Measurements from ENCODE around the gene SMCO4.

SMCO4 gene

GRCh38 chr11:93532806-93533205, 10.4 kb downstream of the SMCO4 start:
- H3K36me3 ChIP-seq: no peaks in the 10 kb centered on the region
- no peaks in the 10 kb centered on the region for H3K27me3 ChIP-seq
- TF ChIP-seq, protein P1, sequence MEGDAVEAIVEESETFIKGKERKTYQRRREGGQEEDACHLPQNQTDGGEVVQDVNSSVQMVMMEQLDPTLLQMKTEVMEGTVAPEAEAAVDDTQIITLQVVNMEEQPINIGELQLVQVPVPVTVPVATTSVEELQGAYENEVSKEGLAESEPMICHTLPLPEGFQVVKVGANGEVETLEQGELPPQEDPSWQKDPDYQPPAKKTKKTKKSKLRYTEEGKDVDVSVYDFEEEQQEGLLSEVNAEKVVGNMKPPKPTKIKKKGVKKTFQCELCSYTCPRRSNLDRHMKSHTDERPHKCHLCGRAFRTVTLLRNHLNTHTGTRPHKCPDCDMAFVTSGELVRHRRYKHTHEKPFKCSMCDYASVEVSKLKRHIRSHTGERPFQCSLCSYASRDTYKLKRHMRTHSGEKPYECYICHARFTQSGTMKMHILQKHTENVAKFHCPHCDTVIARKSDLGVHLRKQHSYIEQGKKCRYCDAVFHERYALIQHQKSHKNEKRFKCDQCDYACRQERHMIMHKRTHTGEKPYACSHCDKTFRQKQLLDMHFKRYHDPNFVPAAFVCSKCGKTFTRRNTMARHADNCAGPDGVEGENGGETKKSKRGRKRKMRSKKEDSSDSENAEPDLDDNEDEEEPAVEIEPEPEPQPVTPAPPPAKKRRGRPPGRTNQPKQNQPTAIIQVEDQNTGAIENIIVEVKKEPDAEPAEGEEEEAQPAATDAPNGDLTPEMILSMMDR (IDR thresholded peaks at IDR 0.05): no peak
- peaks cover 20 to 21% of the 10 kb centered on the region in 2 experiments for H3K4me1 ChIP-seq (ENCODE audit: control insufficient read depth in 1 of 2, insufficient read depth in 1 of 2, low read depth in 1 of 2, low read length in 1 of 2)
- no peak overlapping the region for H3K4me3 ChIP-seq (ENCODE audit: low read depth in 1 of 2, low read length in 1 of 2)
- no peak overlapping the region for H3K27ac ChIP-seq
- H3K9me3 ChIP-seq: no peaks in the 10 kb centered on the region

- TF ChIP-seq, protein P1 (IDR thresholded peaks at IDR 0.05): no peak
- Histone ChIP-seq H3K27me3 (no peaks in the 10 kb centered on the region), H3K4me1 (ENCODE audit: control insufficient read depth in 1 of 2, insufficient read depth in 1 of 2, low read depth in 1 of 2, low read length in 1 of 2) (peaks cover 16 to 17% of the 10 kb centered on the region in 2 experiments), H3K36me3 (no peaks in the 10 kb centered on the region), H3K27ac (no peak overlapping the region), H3K4me3 (ENCODE audit: low read depth in 1 of 2, low read length in 1 of 2) (no peak overlapping the region), H3K9me3 (no peaks in the 10 kb centered on the region)
Measured at GRCh38 chr11:93532281-93532789, 10.9 kb downstream of the SMCO4 start.

- peaks cover 16 to 17% of the 10 kb centered on the region in 2 experiments for H3K4me1 ChIP-seq (ENCODE audit: control insufficient read depth in 1 of 2, insufficient read depth in 1 of 2, low read depth in 1 of 2, low read length in 1 of 2)
Measured at GRCh38 chr11:93530468-93530826, 12.7 kb downstream of the SMCO4 start.

DNA sequence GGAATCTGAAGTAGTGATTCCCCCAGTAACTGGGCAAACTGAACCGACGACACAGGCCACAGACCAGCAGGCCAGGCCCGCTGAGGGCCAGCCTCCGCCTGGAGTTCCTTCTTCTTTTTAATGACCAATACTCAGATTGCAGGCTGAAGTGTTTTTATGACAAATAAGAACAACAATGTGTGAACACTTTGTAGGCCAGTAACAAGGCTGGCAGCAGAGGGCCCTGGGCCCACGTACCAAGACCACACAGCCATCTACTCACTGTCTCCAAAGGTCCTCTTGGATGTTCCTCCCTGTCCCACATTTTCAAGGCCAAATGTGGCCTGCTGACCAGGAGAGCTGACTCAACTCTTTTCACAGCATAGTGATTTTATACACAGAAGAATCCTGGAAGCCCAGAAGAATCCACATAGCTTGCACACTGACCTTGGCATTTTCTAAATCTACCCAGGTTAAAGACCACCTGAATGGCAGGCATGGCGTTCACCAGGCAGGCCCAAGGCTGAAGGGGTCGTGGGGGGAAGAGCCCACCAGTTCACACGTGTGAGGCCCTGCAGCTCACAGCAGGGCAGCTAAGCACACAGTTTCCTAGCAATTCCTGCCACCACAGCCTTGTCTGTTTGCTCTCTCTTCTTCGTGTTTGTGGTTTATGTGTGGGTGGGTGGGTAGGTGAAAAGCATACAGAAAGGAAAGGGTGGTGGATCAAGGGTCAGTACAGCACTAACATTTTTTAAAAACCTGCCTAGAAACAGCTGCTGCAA, 13.3 kb downstream of the SMCO4 start:
- H3K27ac ChIP-seq: peak overlapping the region; percentile 54
- H3K4me3 ChIP-seq (ENCODE audit: low read depth in 1 of 2, low read length in 1 of 2): no peak overlapping the region

More at GRCh38 chr11:93530468-93530826, 12.7 kb downstream of the SMCO4 start:
- H3K9me3 ChIP-seq: no peaks in the 10 kb centered on the region
- no peak overlapping the region for H3K4me3 ChIP-seq (ENCODE audit: low read depth in 1 of 2, low read length in 1 of 2)
- H3K27ac ChIP-seq: no peak overlapping the region
- H3K27me3 ChIP-seq: no peaks in the 10 kb centered on the region
- no peaks in the 10 kb centered on the region for H3K36me3 ChIP-seq
- TF ChIP-seq, protein P1 (IDR thresholded peaks at IDR 0.05): no peak

DNA sequence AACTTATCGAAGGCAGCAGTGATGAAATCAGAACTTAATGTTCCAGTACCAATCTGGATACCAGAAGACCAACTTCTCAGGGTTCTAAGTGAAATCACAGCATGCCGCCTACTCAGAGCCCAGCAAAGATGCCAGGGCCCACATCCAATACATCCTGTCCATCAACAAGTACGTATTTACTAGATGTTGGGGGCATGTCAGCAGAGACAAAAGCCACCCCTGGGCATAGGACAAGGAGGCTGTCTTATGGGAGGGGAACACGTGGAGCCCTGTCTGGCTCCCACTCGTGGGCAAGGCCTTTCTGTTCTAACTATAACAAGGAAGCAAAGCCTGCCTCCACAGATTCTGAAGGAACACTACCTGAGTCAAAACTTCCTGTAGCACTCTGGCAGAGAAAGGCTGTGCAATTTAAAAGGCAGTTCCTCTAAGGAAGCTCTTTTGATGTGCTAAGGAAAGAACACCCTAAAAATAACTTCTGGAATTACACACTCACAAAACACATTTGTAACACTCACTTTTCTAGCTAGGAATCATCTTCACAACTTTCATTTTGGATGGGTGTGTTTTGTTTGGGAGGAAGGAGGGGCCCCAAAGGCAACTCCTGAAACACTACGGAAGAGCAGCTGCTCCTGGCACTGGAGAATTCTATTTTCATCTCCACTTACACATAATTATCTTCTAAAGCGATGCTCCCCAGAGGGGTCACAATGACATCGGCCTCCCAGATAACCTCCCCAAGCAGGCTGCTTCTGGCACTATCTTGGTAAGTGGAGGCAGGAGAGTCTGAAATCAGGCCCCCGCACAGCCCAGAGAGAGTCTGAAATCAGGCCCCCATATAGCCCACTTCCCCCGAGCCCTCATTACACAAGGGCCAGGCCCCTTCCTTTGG, 14.2 kb downstream of the SMCO4 start:
- TF ChIP-seq, protein P1 (IDR thresholded peaks at IDR 0.05): no peak
- Histone ChIP-seq H3K9me3 (no peaks in the 10 kb centered on the region), H3K27ac (peak overlapping the region; percentile 54), H3K36me3 (no peaks in the 10 kb centered on the region), H3K4me1 (ENCODE audit: control insufficient read depth in 1 of 2, insufficient read depth in 1 of 2, low read depth in 1 of 2, low read length in 1 of 2) (peaks cover 29 to 31% of the 10 kb centered on the region in 2 experiments), H3K4me3 (ENCODE audit: low read depth in 1 of 2, low read length in 1 of 2) (no peak overlapping the region), H3K27me3 (no peaks in the 10 kb centered on the region)

More for the DNA sequence above, 13.3 kb downstream of the SMCO4 start:
- H3K4me1 ChIP-seq (ENCODE audit: control insufficient read depth in 1 of 2, insufficient read depth in 1 of 2, low read depth in 1 of 2, low read length in 1 of 2): peaks cover 21 to 22% of the 10 kb centered on the region in 2 experiments
- no peaks in the 10 kb centered on the region for H3K9me3 ChIP-seq
- H3K27me3 ChIP-seq: no peaks in the 10 kb centered on the region
- TF ChIP-seq, protein P1 (IDR thresholded peaks at IDR 0.05): no peak
- no peaks in the 10 kb centered on the region for H3K36me3 ChIP-seq

Data from neutrophil (primary cell).